GM12878 (cell line): ENCODE measurements around the gene KLRG1. TPM values are rescaled to one million over a fixed set of nuclear protein-coding genes. Genes with fewer than 3 reads are reported as not detected.
A peak's percentile ranks its signal among the peaks of the same experiment; 100 is the strongest.

Experiments used
- ATAC-seq: fragments of 200-7000 bp; cut with Tn5 transposase; 3 replicates; pipeline ENCODE4 v1.9.1; 2020; ENCODE audit warnings: mild to moderate bottlenecking, moderate library complexity
- BruUV-seq: library from RNA; stranded (reverse); fragments of 400-500 nt; replicated peaks from 2 replicates; lab custom pipeline; 2021; lab: Mats Ljungman, UMichigan
- CTCF ChIA-PET: fragments of 300-600 bp; sonication (Branson Sonifier 250); formaldehyde crosslinking; extraction: SDS; loops from one replicate; lab custom pipeline; 2021; ENCODE audit warnings: inconsistent platforms; lab: Yijun Ruan, JAX
- POLR2A ChIA-PET: fragments of 350-600 bp; formaldehyde crosslinking; extraction: SDS; loops from one replicate; lab custom pipeline; 2021; ENCODE audit warnings: inconsistent platforms; lab: Charles Lee
- RAD21 ChIA-PET: fragments of 300-600 bp; sonication (Branson Sonifier 250); formaldehyde crosslinking; loops from one replicate; lab custom pipeline; 2023; ENCODE audit warnings: antibody characterized with exemption; ENCODE audit not compliant: unreplicated experiment; lab: Charles Lee
- SMC1A ChIA-PET: fragments of 300-600 bp; sonication (Branson Sonifier 250); formaldehyde crosslinking; loops from one replicate; lab custom pipeline; 2023; ENCODE audit not compliant: unreplicated experiment, uncharacterized antibody; lab: Charles Lee
- DNase-seq: peaks from one replicate; pipeline ENCODE4 v3.0.0-alpha.2; 2011; ENCODE audit warnings: low read depth, low spot score
- FAIRE-seq: peaks from 3 replicates; lab custom pipeline; 2011; peaks lifted over from hg19 to GRCh38; lab: Jason Lieb, UNC
- H2AFZ ChIP-seq: 2 replicates; pipeline ENCODE4 v1.6.0; 2011; ENCODE audit warnings: low read depth, low read length, control low read depth; ENCODE audit not compliant: control insufficient read depth
- H3K27ac ChIP-seq: 2 replicates; pipeline ENCODE4 v1.5.1; 2011; ENCODE audit warnings: control low read depth; ENCODE audit not compliant: control insufficient read depth, insufficient read depth
- H3K27me3 ChIP-seq, 2 experiments: replicated peaks in 1 of 2; 2 replicates each; pipeline versions ENCODE4 v1.6.0 to v1.6.1; 2011; ENCODE audit warnings: low read length in 1 of 2; ENCODE audit not compliant: control insufficient read depth in 2 of 2, insufficient read depth in 2 of 2
- H3K36me3 ChIP-seq, 2 experiments: 2 replicates each; pipeline ENCODE4 v1.5.1; 2011; ENCODE audit warnings: low read length in 1 of 2; ENCODE audit not compliant: control insufficient read depth in 2 of 2, insufficient read depth in 2 of 2
- H3K4me1 ChIP-seq: 2 replicates; pipeline ENCODE4 v1.6.1; 2011; ENCODE audit warnings: mild to moderate bottlenecking, low read length, moderate library complexity, mixed read lengths; ENCODE audit not compliant: control insufficient read depth, insufficient read depth
- H3K4me2 ChIP-seq: 2 replicates; pipeline ENCODE4 v1.6.0; 2011; ENCODE audit warnings: control low read depth; ENCODE audit not compliant: control insufficient read depth, insufficient read depth
- H3K4me3 ChIP-seq: fragments of 200-600 bp; sonication (generic); 2 replicates; pipeline ENCODE4 v1.5.1; 2016
- H3K79me2 ChIP-seq: 2 replicates; pipeline ENCODE4 v1.6.0; 2011; ENCODE audit warnings: low read length; ENCODE audit not compliant: control insufficient read depth, insufficient read depth
- H3K9ac ChIP-seq: 2 replicates; pipeline ENCODE4 v1.8.0; 2011; ENCODE audit warnings: low read length, control low read depth, mixed read lengths; ENCODE audit not compliant: control insufficient read depth, insufficient read depth
- H3K9me3 ChIP-seq: replicated peaks from 3 replicates; pipeline ENCODE4 v1.5.1; 2011; ENCODE audit warnings: mild to moderate bottlenecking, low read length; ENCODE audit not compliant: control insufficient read depth, insufficient read depth
- H4K20me1 ChIP-seq: 2 replicates; pipeline ENCODE4 v1.6.0; 2011; ENCODE audit not compliant: control insufficient read depth, insufficient read depth
- CREB1 ChIP-seq: IDR thresholded peaks from 2 replicates; pipeline ENCODE4 v1.6.1; 2012; ENCODE audit warnings: low read depth, mild to moderate bottlenecking, inconsistent platforms
- EZH2 ChIP-seq: IDR thresholded peaks from 2 replicates; pipeline ENCODE4 v1.6.1; 2012; ENCODE audit warnings: low read depth, mild to moderate bottlenecking, control low read depth, inconsistent platforms, low read length, borderline replicate concordance; ENCODE audit not compliant: control insufficient read depth
- FOS ChIP-seq: IDR thresholded peaks from 3 replicates; pipeline ENCODE4 v1.6.1; 2011; ENCODE audit warnings: borderline replicate concordance; ENCODE audit not compliant: insufficient read length; ENCODE audit errors: extremely low read depth
- MXI1 ChIP-seq: fragments of 150-350 bp; IDR thresholded peaks from 2 replicates; pipeline ENCODE4 v1.6.1; 2011; ENCODE audit warnings: low read depth, mild to moderate bottlenecking, inconsistent platforms, low read length, improper control_type of control experiment
- NR2C2 ChIP-seq: IDR thresholded peaks from 2 replicates; pipeline ENCODE4 v1.6.1; 2011; ENCODE audit warnings: borderline replicate concordance, low read depth; ENCODE audit not compliant: control insufficient read depth, insufficient read length
- RBBP5 ChIP-seq: fragments of 200-600 bp; sonication (generic); conservative IDR thresholded peaks from 2 replicates; pipeline ENCODE4 v1.6.1; 2016
- SMAD5 ChIP-seq: IDR thresholded peaks from 2 replicates; pipeline ENCODE4 v1.6.1; 2016; ENCODE audit warnings: antibody characterized with exemption, low read depth
- SMARCA5 ChIP-seq: fragments of 450-650 bp; IDR thresholded peaks from 2 replicates; pipeline ENCODE4 v1.6.1; 2017; ENCODE audit warnings: mild to moderate bottlenecking
- TAF1 ChIP-seq: IDR thresholded peaks from 2 replicates; pipeline ENCODE4 v1.6.1; 2011; ENCODE audit warnings: mild to moderate bottlenecking, low read depth, low read length, borderline replicate concordance
- WGBS: methylation state at CpG from one replicate; pipeline ENCODE4 v1.1.6; 2016; ENCODE audit warnings: low lambda C conversion rate; ENCODE audit not compliant: insufficient replicate concordance, insufficient coverage; ENCODE audit errors: missing lambda C conversion rate; 5-methylcytosine and 5-hydroxymethylcytosine counted together
- in situ Hi-C: fragments of 300-500 bp; cut with MboI; formaldehyde crosslinking; loops from 9 replicates; pipeline ENCODE4 v1.14.3; 2018; ENCODE audit warnings: mixed read lengths
- intact Hi-C: fragments of 100-400 bp; cut with micrococcal nuclease; formaldehyde crosslinking; loops from one replicate; pipeline ENCODE4 v1.14.2; 2022; ENCODE audit not compliant: unreplicated experiment
- polyA plus RNA-seq, 11 experiments: library from polyadenylated mRNA; depleted of rRNA in 4 of 11; unstranded in 6 of 11; stranded (reverse) in 5 of 11; fragments of >200 nt; fragmentation: Nextera tagmentation in 4 of 11; fragmentation: Illumina TruSeq in 1 of 11; extraction: Ambion mirVana in 4 of 11; extraction: Trizol in 1 of 11; gene quantifications; 1 replicate in 1 of 11; 2 replicates in 10 of 11; pipeline versions ENCODE4 v1.2.1 to v1.2.3, GENCODE V29; 2011 to 2016; ENCODE audit warnings: inconsistent platforms in 2 of 11, missing spikeins in 2 of 11, low read depth in 1 of 11
- total RNA-seq, 4 experiments: library from RNA; depleted of rRNA in 3 of 4; stranded (reverse); fragments of >200 nt in 3 of 4; fragmentation: Illumina TruSeq in 1 of 4; extraction: Trizol in 1 of 4; gene quantifications; 2 replicates each; pipeline versions ENCODE4 v1.2.1 to v1.2.3, GENCODE V29; 2013 to 2021
- TF ChIP-seq, protein P1 (sequence below): fragments of 450-650 bp; IDR thresholded peaks from 2 replicates; pipeline ENCODE4 v1.6.1; 2018; ENCODE audit warnings: mild to moderate bottlenecking, low read depth, moderate library complexity; ENCODE audit not compliant: partially characterized antibody
- TF ChIP-seq, protein P2 (sequence below): fragments of 450-650 bp; IDR thresholded peaks from 2 replicates; pipeline ENCODE4 v1.6.1; 2016; ENCODE audit warnings: mild to moderate bottlenecking
- TF ChIP-seq, protein P3 (sequence below): fragments of 450-650 bp; formaldehyde crosslinking; IDR thresholded peaks from 2 replicates; pipeline ENCODE4 v1.4.0; 2022; ENCODE audit warnings: mild to moderate bottlenecking, moderate library complexity
- TF ChIP-seq, protein P4 (sequence below): fragments of 450-650 bp; IDR thresholded peaks from 2 replicates; pipeline ENCODE4 v1.6.1; 2014; ENCODE audit warnings: mild to moderate bottlenecking

The KLRG1 gene
- total and polyA plus RNA-seq, 10 of the 15 experiments (the other 5 are each of a cell fraction or from before 2014, with no cell fraction given): 2.3 to 6.5 (median 3.9) TPM

DNA sequence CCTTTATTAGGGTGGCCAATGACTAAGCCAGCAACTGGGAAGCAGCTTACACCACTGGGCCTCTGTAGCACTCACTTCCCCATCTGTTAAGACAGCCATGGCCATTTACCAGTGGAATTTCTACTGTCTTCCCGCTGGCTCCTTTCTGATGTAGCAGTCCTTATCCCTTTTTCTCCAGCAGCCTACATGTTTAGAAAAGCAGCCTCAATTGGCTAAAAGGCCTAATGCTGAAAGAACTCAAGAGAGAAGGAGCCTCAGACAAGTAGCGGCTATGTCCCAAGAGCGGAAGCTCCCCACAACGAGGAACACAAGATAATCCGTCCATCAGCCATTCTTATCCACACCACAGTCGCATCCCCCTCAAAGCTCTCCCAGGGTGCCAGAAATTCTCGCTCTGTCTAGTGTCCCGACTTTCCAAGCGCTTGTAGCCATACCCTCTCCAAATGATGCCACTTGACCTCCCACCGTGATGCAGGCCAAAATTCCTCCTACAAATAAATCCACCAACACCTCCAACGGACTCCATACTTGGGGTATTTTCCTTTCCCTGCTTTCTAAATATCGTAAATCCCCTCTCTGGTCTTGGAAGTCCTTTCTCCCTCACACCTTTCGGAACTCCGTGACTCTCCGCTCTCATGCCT lies 40.5 kb upstream of the KLRG1 start:
- Histone ChIP-seq H3K4me1 (peaks cover 10% of the 10 kb centered on the region; the same call in 1 of the 2 replicates), H3K79me2 (peaks cover 39% of the 10 kb centered on the region), H3K9me3 (no peaks in the 10 kb centered on the region; the same call in 2 of the 3 replicates), H2AFZ (peak overlapping the region; percentile 91), H3K27me3 (no peaks in the 10 kb centered on the region), H3K27ac (peak overlapping the region; percentile 94), H3K4me2 (peak overlapping the region; percentile 61; the same call in 1 of the 2 replicates), H3K36me3 (peaks cover 1 to 13% of the 10 kb centered on the region in 2 experiments; a peak in 2 of 4 replicates), H4K20me1 (no peaks in the 10 kb centered on the region), H3K9ac (peak overlapping the region; percentile 74), H3K4me3 (peak overlapping the region; percentile 86)
- in situ Hi-C loops: no loop called here
- no peak for FAIRE-seq
- ATAC-seq: peak; percentile 10; the same call in 2 of the 3 replicates
- RAD21 ChIA-PET: interaction anchor here (0.8 to 3.3 kb wide), 9 partner anchors 34 to 405 kb away, joined by 3 to 23 read pairs (median 6); partner anchors contain the start of gene PHC1
- TSS peak; percentile 70 for BruUV-seq
- intact Hi-C loops: no loop called here
- CTCF ChIA-PET: interaction anchor here (0.7 to 3.9 kb wide), 13 partner anchors 10 to 300 kb away, joined by 3 to 30 read pairs (median 7); partner anchors contain the start of gene PHC1
- POLR2A ChIA-PET: interaction anchor here (0.6 to 2.4 kb wide), 6 partner anchors 22 to 321 kb away, joined by 3 to 8 read pairs (median 4); no protein-coding TSS in a partner anchor
- WGBS: 2% methylated on average over 15 of the region's 15 CpGs
- no peak for DNase-seq
- SMC1A ChIA-PET: interaction anchor here (1.2 to 3.8 kb wide), 6 partner anchors 35 to 89 kb away, joined by 3 to 36 read pairs (median 6); partner anchors contain the start of gene PHC1
- TF ChIP-seq, protein P1, sequence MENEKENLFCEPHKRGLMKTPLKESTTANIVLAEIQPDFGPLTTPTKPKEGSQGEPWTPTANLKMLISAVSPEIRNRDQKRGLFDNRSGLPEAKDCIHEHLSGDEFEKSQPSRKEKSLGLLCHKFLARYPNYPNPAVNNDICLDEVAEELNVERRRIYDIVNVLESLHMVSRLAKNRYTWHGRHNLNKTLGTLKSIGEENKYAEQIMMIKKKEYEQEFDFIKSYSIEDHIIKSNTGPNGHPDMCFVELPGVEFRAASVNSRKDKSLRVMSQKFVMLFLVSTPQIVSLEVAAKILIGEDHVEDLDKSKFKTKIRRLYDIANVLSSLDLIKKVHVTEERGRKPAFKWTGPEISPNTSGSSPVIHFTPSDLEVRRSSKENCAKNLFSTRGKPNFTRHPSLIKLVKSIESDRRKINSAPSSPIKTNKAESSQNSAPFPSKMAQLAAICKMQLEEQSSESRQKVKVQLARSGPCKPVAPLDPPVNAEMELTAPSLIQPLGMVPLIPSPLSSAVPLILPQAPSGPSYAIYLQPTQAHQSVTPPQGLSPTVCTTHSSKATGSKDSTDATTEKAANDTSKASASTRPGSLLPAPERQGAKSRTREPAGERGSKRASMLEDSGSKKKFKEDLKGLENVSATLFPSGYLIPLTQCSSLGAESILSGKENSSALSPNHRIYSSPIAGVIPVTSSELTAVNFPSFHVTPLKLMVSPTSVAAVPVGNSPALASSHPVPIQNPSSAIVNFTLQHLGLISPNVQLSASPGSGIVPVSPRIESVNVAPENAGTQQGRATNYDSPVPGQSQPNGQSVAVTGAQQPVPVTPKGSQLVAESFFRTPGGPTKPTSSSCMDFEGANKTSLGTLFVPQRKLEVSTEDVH: no peak
- TF ChIP-seq, protein P2, sequence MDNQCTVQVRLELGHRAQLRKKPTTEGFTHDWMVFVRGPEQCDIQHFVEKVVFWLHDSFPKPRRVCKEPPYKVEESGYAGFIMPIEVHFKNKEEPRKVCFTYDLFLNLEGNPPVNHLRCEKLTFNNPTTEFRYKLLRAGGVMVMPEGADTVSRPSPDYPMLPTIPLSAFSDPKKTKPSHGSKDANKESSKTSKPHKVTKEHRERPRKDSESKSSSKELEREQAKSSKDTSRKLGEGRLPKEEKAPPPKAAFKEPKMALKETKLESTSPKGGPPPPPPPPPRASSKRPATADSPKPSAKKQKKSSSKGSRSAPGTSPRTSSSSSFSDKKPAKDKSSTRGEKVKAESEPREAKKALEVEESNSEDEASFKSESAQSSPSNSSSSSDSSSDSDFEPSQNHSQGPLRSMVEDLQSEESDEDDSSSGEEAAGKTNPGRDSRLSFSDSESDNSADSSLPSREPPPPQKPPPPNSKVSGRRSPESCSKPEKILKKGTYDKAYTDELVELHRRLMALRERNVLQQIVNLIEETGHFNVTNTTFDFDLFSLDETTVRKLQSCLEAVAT: no peak
- no peak for TF ChIP-seq TAF1
- no peak for TF ChIP-seq CREB1
- no peak for TF ChIP-seq EZH2
- no peak for TF ChIP-seq SMAD5
- no peak for TF ChIP-seq SMARCA5
- TF ChIP-seq, protein P3, sequence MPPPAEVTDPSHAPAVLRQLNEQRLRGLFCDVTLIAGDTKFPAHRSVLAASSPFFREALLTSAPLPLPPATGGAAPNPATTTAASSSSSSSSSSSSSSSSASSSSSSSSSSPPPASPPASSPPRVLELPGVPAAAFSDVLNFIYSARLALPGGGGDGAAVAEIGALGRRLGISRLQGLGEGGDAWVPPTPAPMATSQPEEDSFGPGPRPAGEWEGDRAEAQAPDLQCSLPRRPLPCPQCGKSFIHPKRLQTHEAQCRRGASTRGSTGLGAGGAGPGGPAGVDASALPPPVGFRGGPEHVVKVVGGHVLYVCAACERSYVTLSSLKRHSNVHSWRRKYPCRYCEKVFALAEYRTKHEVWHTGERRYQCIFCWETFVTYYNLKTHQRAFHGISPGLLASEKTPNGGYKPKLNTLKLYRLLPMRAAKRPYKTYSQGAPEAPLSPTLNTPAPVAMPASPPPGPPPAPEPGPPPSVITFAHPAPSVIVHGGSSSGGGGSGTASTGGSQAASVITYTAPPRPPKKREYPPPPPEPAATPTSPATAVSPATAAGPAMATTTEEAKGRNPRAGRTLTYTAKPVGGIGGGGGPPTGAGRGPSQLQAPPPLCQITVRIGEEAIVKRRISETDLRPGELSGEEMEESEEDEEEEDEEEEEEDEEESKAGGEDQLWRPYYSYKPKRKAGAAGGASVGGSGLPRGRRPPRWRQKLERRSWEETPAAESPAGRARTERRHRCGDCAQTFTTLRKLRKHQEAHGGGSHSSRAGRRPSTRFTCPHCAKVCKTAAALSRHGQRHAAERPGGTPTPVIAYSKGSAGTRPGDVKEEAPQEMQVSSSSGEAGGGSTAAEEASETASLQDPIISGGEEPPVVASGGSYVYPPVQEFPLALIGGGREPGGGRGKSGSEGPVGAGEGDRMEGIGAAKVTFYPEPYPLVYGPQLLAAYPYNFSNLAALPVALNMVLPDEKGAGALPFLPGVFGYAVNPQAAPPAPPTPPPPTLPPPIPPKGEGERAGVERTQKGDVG (CRISPR knock-in tag): no peak
- no peak for TF ChIP-seq NR2C2
- TF ChIP-seq FOS: no peak
- TF ChIP-seq MXI1: no peak
- TF ChIP-seq, protein P4, sequence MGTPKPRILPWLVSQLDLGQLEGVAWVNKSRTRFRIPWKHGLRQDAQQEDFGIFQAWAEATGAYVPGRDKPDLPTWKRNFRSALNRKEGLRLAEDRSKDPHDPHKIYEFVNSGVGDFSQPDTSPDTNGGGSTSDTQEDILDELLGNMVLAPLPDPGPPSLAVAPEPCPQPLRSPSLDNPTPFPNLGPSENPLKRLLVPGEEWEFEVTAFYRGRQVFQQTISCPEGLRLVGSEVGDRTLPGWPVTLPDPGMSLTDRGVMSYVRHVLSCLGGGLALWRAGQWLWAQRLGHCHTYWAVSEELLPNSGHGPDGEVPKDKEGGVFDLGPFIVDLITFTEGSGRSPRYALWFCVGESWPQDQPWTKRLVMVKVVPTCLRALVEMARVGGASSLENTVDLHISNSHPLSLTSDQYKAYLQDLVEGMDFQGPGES: no peak
- TF ChIP-seq RBBP5: no peak
